ENCODE data around the gene ENKD1. TPM values are rescaled to one million over a fixed set of nuclear protein-coding genes. Genes with fewer than 3 reads are reported as not detected.

Gene ENKD1
- total RNA-seq (2013; cell fraction: nucleolus; rRNA removed), result 6.3 and 8.3 TPM in 2 replicates
- total RNA-seq (2014; rRNA removed) (7.7 and 9.1 TPM in 2 replicates), total RNA-seq (2014; rRNA removed; fragmentation: Illumina TruSeq; extraction: Trizol) (2.5 TPM in 2 replicates), total RNA-seq (2021) (7.2 and 8.1 TPM in 2 replicates), polyA plus RNA-seq (2011; rRNA removed) (2.8 and 5.2 TPM in 2 replicates), polyA plus RNA-seq (2014; fragmentation: Illumina TruSeq; extraction: Trizol) (0.30 and 0.97 TPM in 2 replicates), polyA plus RNA-seq (2014; fragmentation: Nextera tagmentation; extraction: Ambion mirVana) (1 to 10 TPM in 1 of 2 experiments, under 1 TPM in 1; 0.19 to 1.1 TPM), polyA plus RNA-seq (2014; rRNA removed) (6.8 and 11.4 TPM in 2 replicates), polyA plus RNA-seq (2016; fragmentation: Nextera tagmentation; extraction: Ambion mirVana) (1 to 10 TPM; 2.1 to 3.1 TPM), polyA minus RNA-seq (2011; rRNA and poly(A)+ RNA removed) (3.1 and 3.5 TPM in 2 replicates), Bru-seq, nascent RNA (percentile 49 among the genes with signal in this experiment), BruChase-seq, experiment 1, labeled RNA remaining after a 6-hour chase (percentile 53 among the genes with signal in this experiment), BruChase-seq, experiment 2, labeled RNA remaining after a 2-hour chase (percentile 54 among the genes with signal in this experiment)
- polyA plus RNA-seq (2011; ENCODE audit: low read depth), result 0.60 TPM
- 5.4 and 9.3 TPM in 2 replicates for polyA plus RNA-seq (2011; cell fraction: cytosol; rRNA removed)
- 27.3 and 32.8 TPM in 2 replicates for polyA plus RNA-seq (2011; cell fraction: nucleus; rRNA removed)
- polyA plus RNA-seq (2012), result 5.5 and 6.9 TPM in 2 replicates
- 2.0 and 3.7 TPM in 2 replicates for polyA minus RNA-seq (2011; cell fraction: cytosol; rRNA and poly(A)+ RNA removed)
- polyA minus RNA-seq (2011; cell fraction: nucleus; rRNA and poly(A)+ RNA removed), result 1.8 and 4.6 TPM in 2 replicates
- long read RNA-seq, experiment 1, partial matches to known transcripts, result 0 of 1 reads
- long read RNA-seq, experiment 1, other reads (novel, unspliced or antisense), result 1 of 1 reads
- long read RNA-seq, experiment 2, partial matches to known transcripts, result 0 of 1 reads
- long read RNA-seq, experiment 2, other reads (novel, unspliced or antisense), result 1 of 1 reads

- SMC1A ChIA-PET (ENCODE audit: uncharacterized antibody, unreplicated experiment), result interaction anchor here (0.6 to 3.0 kb wide), 11 partner anchors 10 to 185 kb away, joined by 3 to 20 read pairs (median 4); partner anchors contain the start of genes ATP6V0D1 and RIPOR1
- TF ChIP-seq MTA2 (IDR thresholded peaks at IDR 0.05; ENCODE audit: low read depth) (peak; percentile 67; the same call in 1 of the 2 replicates), BCL11A (IDR thresholded peaks at IDR 0.05; ENCODE audit: low read depth, low read length) (no peak), NFIC (IDR thresholded peaks at IDR 0.05; ENCODE audit: low read depth, low read length) (no peak), SIX5 (IDR thresholded peaks at IDR 0.05; ENCODE audit: low read depth, low read length, severe bottlenecking) (peak; percentile 88), NR2C1 (IDR thresholded peaks at IDR 0.05) (peak; percentile 98), IKZF1 (conservative IDR thresholded peaks at IDR 0.05) (peak; percentile 94), YY1 (IDR thresholded peaks at IDR 0.05; ENCODE audit: low read depth, low read length) (peak; percentile 67; the same call in 1 of the 2 replicates), NR2F1 (conservative IDR thresholded peaks at IDR 0.05) (peak; percentile 97), TBL1XR1 (IDR thresholded peaks at IDR 0.05; ENCODE audit: low read depth, low read length) (peak; percentile 92), JUND (IDR thresholded peaks at IDR 0.05; ENCODE audit: low read depth, low read length) (no peak), SUPT20H (IDR thresholded peaks at IDR 0.05; ENCODE audit: borderline replicate concordance, control insufficient read depth, low read depth, low read length) (no peak), EP300 (IDR thresholded peaks at IDR 0.05; ENCODE audit: borderline replicate concordance in 1 of 2, control insufficient read depth in 1 of 2, low read depth in 2 of 2, low read length in 2 of 2) (no peak), EGR1 (IDR thresholded peaks at IDR 0.05; ENCODE audit: borderline replicate concordance in 1 of 2, low read depth in 2 of 2, low read length in 2 of 2) (no peak), STAT1 (conservative IDR thresholded peaks at IDR 0.05) (no peak), BRCA1 (IDR thresholded peaks at IDR 0.05; ENCODE audit: low read depth, low read length) (no peak), NFYB (IDR thresholded peaks at IDR 0.05; ENCODE audit: insufficient read depth, low read depth, low read length) (no peak)
- TF ChIP-seq, protein P1, sequence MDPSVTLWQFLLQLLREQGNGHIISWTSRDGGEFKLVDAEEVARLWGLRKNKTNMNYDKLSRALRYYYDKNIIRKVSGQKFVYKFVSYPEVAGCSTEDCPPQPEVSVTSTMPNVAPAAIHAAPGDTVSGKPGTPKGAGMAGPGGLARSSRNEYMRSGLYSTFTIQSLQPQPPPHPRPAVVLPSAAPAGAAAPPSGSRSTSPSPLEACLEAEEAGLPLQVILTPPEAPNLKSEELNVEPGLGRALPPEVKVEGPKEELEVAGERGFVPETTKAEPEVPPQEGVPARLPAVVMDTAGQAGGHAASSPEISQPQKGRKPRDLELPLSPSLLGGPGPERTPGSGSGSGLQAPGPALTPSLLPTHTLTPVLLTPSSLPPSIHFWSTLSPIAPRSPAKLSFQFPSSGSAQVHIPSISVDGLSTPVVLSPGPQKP (IDR thresholded peaks at IDR 0.05; ENCODE audit: low read depth, low read length), result no peak
Observed at GRCh38 chr16:67666559-67667452, at the start of gene ENKD1, which contains the start of gene C16orf86. Gene ENKD1 (minus strand): TSS chr16:67666750. CDS start chr16:67666442, 308 bp downstream. Gene C16orf86 (plus strand): TSS chr16:67666814. CDS start chr16:67666971, 157 bp downstream.

More at GRCh38 chr16:67666559-67667452, at the start of gene ENKD1, which contains the start of gene C16orf86:
- H3K79me2 ChIP-seq (ENCODE audit: control insufficient read depth, insufficient read depth, low read length), result no peaks in the 10 kb centered on the region
- ChIA-PET POLR2A (interaction anchor here (0.5 to 1.3 kb wide), 7 partner anchors 15 to 348 kb away, joined by 3 to 12 read pairs (median 5); partner anchors contain the start of genes CTCF and GFOD2), RAD21 (ENCODE audit: unreplicated experiment) (interaction anchor here (0.7 to 3.1 kb wide), 12 partner anchors 22 to 269 kb away, joined by 3 to 27 read pairs (median 6); partner anchors contain the start of genes ATP6V0D1, CARMIL2 and GFOD2), CTCF (interaction anchor here (0.6 to 11.9 kb wide), 24 partner anchors 17 to 268 kb away, joined by 3 to 196 read pairs (median 4); partner anchors contain the start of genes ATP6V0D1, CARMIL2, CTCF and RANBP10)
- in situ Hi-C loops (cut with MboI) (no loop called here), intact Hi-C loops (cut with micrococcal nuclease; ENCODE audit: unreplicated experiment) (loop anchor here (5.0 kb wide), 1 partner anchor 175 kb away; no protein-coding TSS in a partner anchor)
- H3K4me1 ChIP-seq (ENCODE audit: control insufficient read depth, insufficient read depth, low read length), result peaks cover 30% of the 10 kb centered on the region
- DNase-seq (ENCODE audit: low read depth, low spot score), result no peak
- 1% methylated on average over 59 of the region's 78 CpGs for WGBS (ENCODE audit: insufficient coverage, insufficient replicate concordance, low lambda C conversion rate, missing lambda C conversion rate)
- peak within 1 kb of the TSS; percentile 88 for H3K4me3 ChIP-seq
- BruUV-seq (replicated peaks), result no TSS peak
- H3K9me3 ChIP-seq (replicated peaks; ENCODE audit: control insufficient read depth, insufficient read depth, low read length), result no peaks in the 10 kb centered on the region
- ATAC-seq, result peak; percentile 80
- H3K27me3 ChIP-seq (replicated peaks in 1 of 2; ENCODE audit: control insufficient read depth in 2 of 2, insufficient read depth in 2 of 2, low read length in 1 of 2), result no peaks in the 10 kb centered on the region
- H4K20me1 ChIP-seq (ENCODE audit: control insufficient read depth, insufficient read depth), result no peaks in the 10 kb centered on the region
- no peaks in the 10 kb centered on the region for H3K36me3 ChIP-seq (ENCODE audit: control insufficient read depth in 2 of 2, insufficient read depth in 2 of 2, low read length in 1 of 2)
- H2AFZ ChIP-seq (ENCODE audit: control insufficient read depth, low read depth, low read length), result peak within 1 kb of the TSS; percentile 76
- peak within 1 kb of the TSS; percentile 61 for H3K9ac ChIP-seq (ENCODE audit: control insufficient read depth, insufficient read depth, low read length)
- peak within 1 kb of the TSS; percentile 57 for H3K27ac ChIP-seq (ENCODE audit: control insufficient read depth, insufficient read depth)
- FAIRE-seq, result peak; percentile 88
- peak within 1 kb of the TSS; percentile 95 for H3K4me2 ChIP-seq (ENCODE audit: control insufficient read depth, insufficient read depth)

Measured in GM12878 (cell line).